SK-N-SH (cell line): ENCODE results near the gene ANO10.

Source experiments
- CTCF ChIP-seq: fragments of 200-600 bp; sonication (generic); IDR thresholded peaks from 2 replicates; pipeline ENCODE4 v1.6.1; 2017; ENCODE audit warnings: antibody characterized with exemption, mild to moderate bottlenecking, moderate library complexity
- EZH2phosphoT487 ChIP-seq: fragments of 200-600 bp; sonication (generic); IDR thresholded peaks from 2 replicates; pipeline ENCODE4 v1.6.1; 2017; ENCODE audit warnings: low read depth, mixed run types, mild to moderate bottlenecking, antibody characterized with exemption, moderate library complexity, borderline replicate concordance
- REST ChIP-seq: IDR thresholded peaks from 2 replicates; pipeline ENCODE4 v1.6.1; 2012; ENCODE audit warnings: mild to moderate bottlenecking, low read depth, low read length, moderate library complexity
- USF1 ChIP-seq: IDR thresholded peaks from 2 replicates; pipeline ENCODE4 v1.4.0; 2012; ENCODE audit warnings: low read depth, borderline replicate concordance

GRCh38 chr3:43515208-43515917 is 106.4 kb downstream of the ANO10 start:
- no peak for TF ChIP-seq REST
- TF ChIP-seq CTCF: no peak
- TF ChIP-seq USF1: no peak
- no peak for TF ChIP-seq EZH2phosphoT487
